GM12873 (cell line): ENCODE data around the gene PICK1.

Source experiments
- TF ChIP-seq, protein P1 (sequence below): IDR thresholded peaks from 2 replicates; pipeline ENCODE4 v1.5.1; 2012; ENCODE audit warnings: low read depth, mild to moderate bottlenecking, moderate library complexity, low read length, control low read depth; ENCODE audit not compliant: insufficient read depth; ENCODE audit errors: missing control alignments

The PICK1 gene

DNA sequence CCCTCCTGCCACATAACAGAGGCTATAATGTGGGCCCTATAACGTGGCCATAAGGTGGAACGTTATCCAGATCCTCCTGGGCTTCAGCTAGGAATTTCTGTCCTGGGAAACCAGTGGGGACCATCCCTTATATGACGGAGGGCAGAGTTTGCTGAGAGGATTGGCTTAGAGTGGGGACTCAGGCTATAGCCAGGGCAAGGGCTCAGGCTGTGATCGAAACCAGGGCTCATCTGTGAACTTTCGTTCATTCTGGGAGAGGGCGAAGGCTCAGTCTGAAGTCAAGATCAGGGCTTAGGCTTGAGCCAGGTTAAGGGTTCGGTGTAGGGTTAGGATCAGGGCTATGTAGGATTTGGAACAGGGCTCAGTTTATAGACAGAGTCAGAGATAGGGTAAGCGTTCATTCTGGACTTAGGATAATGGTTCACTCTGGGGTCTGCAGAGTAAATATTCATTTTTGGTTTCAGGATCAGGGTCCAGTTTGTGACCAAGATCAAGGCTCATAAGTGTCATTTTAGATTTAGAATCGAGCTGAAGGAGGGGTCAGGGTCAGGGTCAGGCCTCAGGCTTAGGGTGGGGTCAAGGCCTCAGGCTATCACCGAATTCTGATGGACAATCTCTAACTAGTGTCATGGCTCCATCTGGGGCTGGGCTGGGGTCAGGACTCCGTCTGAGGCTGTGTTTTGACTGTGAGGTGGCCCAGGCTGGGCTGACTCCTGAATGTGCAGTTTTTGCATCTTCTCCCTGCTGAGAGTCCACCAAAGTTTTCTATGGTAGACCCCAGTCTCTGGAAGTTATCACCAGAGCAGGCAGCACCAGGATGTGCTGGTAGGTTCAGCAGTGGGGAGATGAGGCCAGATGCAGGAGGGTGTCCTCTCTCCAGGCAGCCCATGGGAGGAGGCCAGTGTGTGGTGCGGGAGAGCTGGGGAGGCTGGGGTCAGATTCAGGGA is 39.0 kb upstream of the PICK1 start:
- TF ChIP-seq, protein P1, sequence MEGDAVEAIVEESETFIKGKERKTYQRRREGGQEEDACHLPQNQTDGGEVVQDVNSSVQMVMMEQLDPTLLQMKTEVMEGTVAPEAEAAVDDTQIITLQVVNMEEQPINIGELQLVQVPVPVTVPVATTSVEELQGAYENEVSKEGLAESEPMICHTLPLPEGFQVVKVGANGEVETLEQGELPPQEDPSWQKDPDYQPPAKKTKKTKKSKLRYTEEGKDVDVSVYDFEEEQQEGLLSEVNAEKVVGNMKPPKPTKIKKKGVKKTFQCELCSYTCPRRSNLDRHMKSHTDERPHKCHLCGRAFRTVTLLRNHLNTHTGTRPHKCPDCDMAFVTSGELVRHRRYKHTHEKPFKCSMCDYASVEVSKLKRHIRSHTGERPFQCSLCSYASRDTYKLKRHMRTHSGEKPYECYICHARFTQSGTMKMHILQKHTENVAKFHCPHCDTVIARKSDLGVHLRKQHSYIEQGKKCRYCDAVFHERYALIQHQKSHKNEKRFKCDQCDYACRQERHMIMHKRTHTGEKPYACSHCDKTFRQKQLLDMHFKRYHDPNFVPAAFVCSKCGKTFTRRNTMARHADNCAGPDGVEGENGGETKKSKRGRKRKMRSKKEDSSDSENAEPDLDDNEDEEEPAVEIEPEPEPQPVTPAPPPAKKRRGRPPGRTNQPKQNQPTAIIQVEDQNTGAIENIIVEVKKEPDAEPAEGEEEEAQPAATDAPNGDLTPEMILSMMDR: no peak

DNA sequence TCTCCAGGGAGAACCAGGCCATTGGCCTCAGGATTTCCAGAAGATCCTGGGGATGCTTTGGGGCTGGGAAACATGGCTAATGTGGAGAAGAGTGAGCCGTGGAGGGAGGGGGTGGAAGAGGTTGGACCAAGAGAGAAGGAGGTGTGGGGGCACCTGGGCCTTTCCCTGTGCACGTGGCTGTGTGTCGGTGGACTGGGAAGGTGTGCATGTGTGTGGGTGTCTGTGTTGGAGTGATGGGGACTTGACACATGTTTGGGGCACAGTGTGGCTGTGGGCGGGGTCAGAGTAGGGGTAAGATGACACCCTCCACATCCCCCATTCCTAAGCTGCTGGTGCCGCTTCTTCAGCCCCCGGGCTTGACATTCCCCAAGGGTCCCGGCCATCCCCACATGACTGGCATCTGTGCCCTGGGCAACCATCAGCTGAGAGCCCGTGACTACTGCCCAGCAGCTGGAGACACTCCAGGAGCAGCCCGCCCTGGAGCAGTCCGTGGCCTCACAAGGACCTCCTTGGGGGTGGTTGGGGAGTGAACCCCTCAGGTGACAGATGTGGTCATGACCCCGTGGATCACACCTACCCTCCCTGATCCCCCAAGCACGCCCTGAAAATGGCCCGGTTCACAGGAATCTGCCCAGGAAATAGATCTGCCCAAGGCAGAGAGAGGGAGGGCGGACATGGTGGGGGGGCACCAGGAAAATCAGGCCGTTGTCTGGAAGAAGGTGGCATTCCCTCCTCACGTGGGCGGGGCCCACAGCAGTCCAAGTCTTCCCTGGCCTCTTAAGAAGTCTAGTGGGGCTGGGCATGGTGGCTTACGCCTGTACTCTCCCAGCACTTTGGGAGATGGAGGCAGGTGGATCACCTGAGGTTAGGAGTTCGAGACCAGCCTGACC is 38.0 kb upstream of the PICK1 start:
- TF ChIP-seq, protein P1: no peak

DNA sequence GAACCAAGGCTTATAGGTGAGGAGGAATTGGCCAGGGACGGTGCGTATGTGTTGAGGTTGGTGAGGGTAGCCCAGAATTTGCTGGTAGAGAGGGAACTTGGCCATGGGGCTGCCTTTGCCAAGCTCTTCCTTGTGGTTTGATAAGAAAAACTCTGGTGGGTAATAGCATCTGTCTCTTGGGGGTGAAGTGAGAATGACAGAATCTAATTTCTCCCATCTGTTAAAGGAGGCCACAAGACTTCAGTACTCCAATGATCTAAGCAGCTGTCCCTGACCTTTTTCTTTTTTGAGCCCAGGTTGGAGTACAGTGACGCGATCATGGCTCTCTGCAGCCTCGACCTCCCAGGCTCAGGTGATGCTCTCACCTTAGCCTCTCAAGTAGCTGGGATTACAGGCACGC is 36.0 kb upstream of the PICK1 start:
- TF ChIP-seq, protein P1: no peak

DNA sequence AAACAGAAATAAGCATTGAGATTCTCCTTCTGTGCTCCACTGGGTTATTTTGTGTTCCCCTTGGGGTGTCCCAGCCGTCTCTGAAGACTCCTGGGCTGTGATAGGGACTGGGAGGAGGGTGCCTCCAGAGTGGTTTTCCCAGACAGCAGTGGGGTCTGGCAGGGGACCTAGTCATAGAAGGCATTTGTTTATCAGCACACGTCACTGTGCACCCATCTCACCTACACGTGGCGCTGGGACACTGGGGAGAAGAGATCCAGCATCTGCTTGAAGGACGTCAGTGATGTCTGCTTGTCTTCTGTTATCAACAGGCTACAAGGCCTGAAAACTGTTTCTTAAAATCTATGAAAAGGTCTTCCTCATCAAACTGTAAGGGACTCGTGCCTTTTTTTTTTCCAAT is 34.2 kb upstream of the PICK1 start:
- TF ChIP-seq, protein P1: no peak

DNA sequence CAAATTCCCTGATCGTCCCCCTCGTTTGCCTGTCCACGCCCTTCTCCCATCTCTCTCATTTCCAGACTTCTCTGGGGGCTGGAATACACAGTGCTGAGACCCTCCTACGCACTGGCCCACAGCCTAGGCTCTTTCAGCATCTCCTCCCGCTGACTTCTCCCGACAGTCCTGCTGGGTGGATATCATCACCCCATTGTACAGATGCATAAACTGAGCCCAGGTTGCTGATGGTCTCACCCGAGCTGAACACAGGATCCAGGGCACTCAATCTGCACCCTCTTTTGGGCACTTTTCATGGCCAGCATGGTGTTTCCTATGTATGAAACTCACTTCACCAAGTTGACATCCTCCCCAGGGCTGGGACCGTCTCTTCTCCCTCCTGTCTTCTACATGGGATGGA is 31.7 kb upstream of the PICK1 start:
- TF ChIP-seq, protein P1: no peak

DNA sequence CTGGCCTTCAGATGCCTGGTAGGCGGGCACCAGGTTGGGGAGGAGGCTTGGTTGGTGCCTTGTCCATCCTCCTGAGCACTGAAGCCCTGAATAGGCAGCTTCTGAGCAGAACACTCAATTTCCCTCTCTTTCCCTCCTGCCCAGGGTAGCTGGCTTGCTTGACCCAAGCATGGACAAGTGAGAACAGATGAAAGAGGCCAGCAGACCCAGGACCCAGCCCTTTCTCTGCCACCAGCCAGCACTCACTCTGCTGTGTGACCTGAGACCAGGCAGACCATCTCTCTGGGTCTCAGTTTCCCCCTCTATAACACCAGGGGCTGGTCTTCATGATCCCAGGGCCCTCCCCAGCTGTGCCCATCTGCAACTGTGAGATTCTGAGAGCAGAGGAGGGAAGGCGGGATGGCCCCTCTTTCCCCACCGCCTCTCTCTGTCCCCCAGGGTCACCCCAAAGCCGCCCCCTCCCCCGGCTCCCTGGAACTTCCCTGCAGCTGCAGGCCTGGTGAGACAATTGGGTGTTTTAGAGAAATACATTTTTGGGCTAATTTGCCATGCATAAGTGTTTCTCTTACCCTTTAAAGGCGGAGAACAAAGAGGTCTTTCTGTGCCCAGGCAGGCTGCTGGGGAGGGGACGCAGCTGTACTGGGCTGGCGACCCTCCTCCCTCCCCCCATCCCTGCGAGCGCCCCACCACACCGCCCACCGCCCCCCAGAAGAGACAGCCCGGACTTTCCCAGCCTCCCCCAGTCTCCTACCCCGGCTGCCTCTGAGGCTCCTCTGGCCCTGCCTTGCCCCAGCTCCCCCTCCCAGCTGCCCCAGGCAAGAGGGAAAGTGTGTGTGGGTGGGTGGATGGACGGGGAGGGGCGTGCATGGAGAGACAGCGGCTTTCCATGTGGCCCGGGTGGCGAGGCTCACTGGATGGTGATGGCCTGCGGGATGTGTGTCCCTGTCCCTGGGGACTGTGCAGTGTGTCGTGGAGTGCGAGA is 30.8 kb upstream of the PICK1 start:
- TF ChIP-seq, protein P1: no peak
